CD4-positive, alpha-beta T cell (primary cell): Measurements from ENCODE around the gene ARHGAP27. TPM values are rescaled to one million over a fixed set of nuclear protein-coding genes. Genes with fewer than 3 reads are reported as not detected.
A peak's percentile ranks its signal among the peaks of the same experiment; 100 is the strongest.

Experiments
- ATAC-seq: fragments of 200-7000 bp; cut with Tn5 transposase; one replicate; pipeline ENCODE4 v1.10.0; 2022; ENCODE audit warnings: mild to moderate bottlenecking; ENCODE audit not compliant: poor library complexity
- CTCF ChIA-PET: fragments of 350-600 bp; sonication (Branson Sonifier 250); formaldehyde crosslinking; loops from one replicate; lab custom pipeline; 2021; ENCODE audit warnings: antibody characterized with exemption, inconsistent platforms; lab: Charles Lee
- POLR2A ChIA-PET: fragments of 350-600 bp; sonication (Branson Sonifier 250); formaldehyde crosslinking; loops from one replicate; lab custom pipeline; 2021; ENCODE audit warnings: antibody characterized with exemption, inconsistent platforms; lab: Charles Lee
- DNase-seq, 14 experiments: peaks; one replicate each; pipeline ENCODE4 v3.0.0-alpha.2; 2013 to 2020; ENCODE audit warnings: mixed read lengths in 2 of 14
- H3K27ac ChIP-seq, 2 donors: one replicate each; pipeline versions ENCODE4 v1.5.1 to v1.7.0; 2013; ENCODE audit warnings: low read length in 2 of 2, low read depth in 1 of 2, mild to moderate bottlenecking in 1 of 2
- H3K27me3 ChIP-seq, 2 experiments: 1 replicate in 1 of 2; 2 replicates in 1 of 2; pipeline versions ENCODE4 v1.6.1 to v1.7.0; 2013; ENCODE audit warnings: low read length in 2 of 2, control low read depth in 1 of 2, mild to moderate bottlenecking in 1 of 2, moderate library complexity in 1 of 2; ENCODE audit not compliant: insufficient read depth in 2 of 2, control insufficient read depth in 1 of 2
- H3K36me3 ChIP-seq: one replicate; pipeline ENCODE4 v1.6.1; 2013; ENCODE audit warnings: low read length, control low read depth; ENCODE audit not compliant: insufficient read depth
- H3K4me1 ChIP-seq: one replicate; pipeline ENCODE4 v1.6.1; 2013; ENCODE audit warnings: low read length, control low read depth; ENCODE audit not compliant: insufficient read depth
- H3K4me3 ChIP-seq: one replicate; pipeline ENCODE4 v1.5.1; 2013; ENCODE audit warnings: mild to moderate bottlenecking, low read length, moderate library complexity
- H3K9me3 ChIP-seq, 2 experiments: 1 replicate in 1 of 2; 2 replicates in 1 of 2; pipeline versions ENCODE4 v1.6.1 to v1.7.0; 2013; ENCODE audit warnings: low read length in 2 of 2, mild to moderate bottlenecking in 2 of 2, control low read depth in 1 of 2, moderate library complexity in 1 of 2; ENCODE audit not compliant: control insufficient read depth in 1 of 2, insufficient read depth in 1 of 2
- H3K27ac Mint-ChIP-seq: one replicate; pipeline ENCODE4 v1.8.0; 2020; ENCODE audit warnings: mixed read lengths
- H3K27me3 Mint-ChIP-seq: one replicate; pipeline ENCODE4 v1.8.0; 2021; ENCODE audit warnings: mixed read lengths
- H3K36me3 Mint-ChIP-seq: one replicate; pipeline ENCODE4 v1.8.0; 2021; ENCODE audit warnings: low read depth, mixed read lengths
- H3K4me1 Mint-ChIP-seq: one replicate; pipeline ENCODE4 v1.8.0; 2021; ENCODE audit warnings: low read depth, mixed read lengths
- H3K4me3 Mint-ChIP-seq: one replicate; pipeline ENCODE4 v1.8.0; 2020; ENCODE audit warnings: mild to moderate bottlenecking, mixed read lengths
- H3K9me3 Mint-ChIP-seq: one replicate; pipeline ENCODE4 v1.8.0; 2020; ENCODE audit warnings: mixed read lengths
- CTCF ChIP-seq: fragments of 200-600 bp; IDR thresholded peaks from one replicate; pipeline ENCODE4 v1.8.0; 2022; ENCODE audit warnings: antibody characterized with exemption, mild to moderate bottlenecking
- intact Hi-C, 2 experiments: fragments of 100-400 bp; cut with DNase I in 1 of 2; cut with micrococcal nuclease in 1 of 2; formaldehyde crosslinking; loops; one replicate each; pipeline versions ENCODE4 v1.15.1 to v1.9.0; 2023 to 2025; cut with DNase I, micrococcal nuclease
- total RNA-seq, 174 experiments: library from RNA in 2 of 174; stranded (reverse) in 2 of 174; gene quantifications; one replicate each; pipeline ENCODE4 v1.2.3 and lab custom pipeline; 2021 to 2026

ARHGAP27 gene
- total RNA-seq, 2 experiments from 2014 or later, result 33.3 to 35.2 TPM

GRCh38 chr17:45395569-45396415, 36.9 kb downstream of the ARHGAP27 start:
- ATAC-seq (no peak), DNase-seq (no peak)
- Histone ChIP-seq H3K36me3 (peaks cover 66% of the 10 kb centered on the region), H3K9me3 (no peaks in the 10 kb centered on the region), H3K4me1 (peaks cover 2% of the 10 kb centered on the region), H3K4me3 (no peak overlapping the region), H3K27ac (no peak overlapping the region), H3K27me3 (no peaks in the 10 kb centered on the region)
- H3K9me3 Mint-ChIP-seq, result no peaks in the 10 kb centered on the region
- H3K36me3 Mint-ChIP-seq, result peaks cover 56% of the 10 kb centered on the region
- POLR2A ChIA-PET, result no interaction called here
- H3K27me3 Mint-ChIP-seq, result no peaks in the 10 kb centered on the region
- H3K4me3 Mint-ChIP-seq, result no peak overlapping the region
- intact Hi-C loops, result loop anchor here (1.0 to 2.0 kb wide), 2 partner anchors 197 to 437 kb away; no protein-coding TSS in a partner anchor
- H3K4me1 Mint-ChIP-seq, result peaks cover 7% of the 10 kb centered on the region
- H3K27ac Mint-ChIP-seq, result no peak overlapping the region
- CTCF ChIA-PET, result interaction anchor here (0.6 kb wide), 1 partner anchor 17 kb away, joined by 5 read pairs; no protein-coding TSS in a partner anchor
- no peak for TF ChIP-seq CTCF

GRCh38 chr17:45394913-45395568, 37.6 kb downstream of the ARHGAP27 start:
- POLR2A ChIA-PET, result no interaction called here
- Histone ChIP-seq H3K9me3 (no peaks in the 10 kb centered on the region), H3K36me3 (peaks cover 59% of the 10 kb centered on the region), H3K27me3 (no peaks in the 10 kb centered on the region), H3K27ac (no peak overlapping the region), H3K4me3 (no peak overlapping the region), H3K4me1 (peaks cover 2% of the 10 kb centered on the region)
- DNase-seq (peak in 12 of 14 experiments; percentile 14 to 73 (median 34)), ATAC-seq (peak; percentile 65)
- intact Hi-C loops, result loop anchor here (1.0 to 2.0 kb wide), 2 partner anchors 197 to 438 kb away; no protein-coding TSS in a partner anchor
- no peaks in the 10 kb centered on the region for H3K9me3 Mint-ChIP-seq
- H3K27me3 Mint-ChIP-seq, result no peaks in the 10 kb centered on the region
- peaks cover 7% of the 10 kb centered on the region for H3K4me1 Mint-ChIP-seq
- H3K4me3 Mint-ChIP-seq, result no peak overlapping the region
- CTCF ChIA-PET, result interaction anchor here (0.6 to 1.0 kb wide), 3 partner anchors 9 to 75 kb away, joined by 3 to 5 read pairs (median 3); no protein-coding TSS in a partner anchor
- peak; percentile 71 for TF ChIP-seq CTCF
- H3K36me3 Mint-ChIP-seq, result peaks cover 48% of the 10 kb centered on the region
- H3K27ac Mint-ChIP-seq, result no peak overlapping the region

GRCh38 chr17:45394564-45394912, 38.1 kb downstream of the ARHGAP27 start:
- no peak for TF ChIP-seq CTCF
- Histone ChIP-seq H3K4me3 (no peak overlapping the region), H3K4me1 (peaks cover 2% of the 10 kb centered on the region), H3K36me3 (peaks cover 54% of the 10 kb centered on the region), H3K27me3 (no peaks in the 10 kb centered on the region), H3K9me3 (no peaks in the 10 kb centered on the region), H3K27ac (no peak overlapping the region)
- H3K4me1 Mint-ChIP-seq, result peaks cover 7% of the 10 kb centered on the region
- no peak overlapping the region for H3K27ac Mint-ChIP-seq
- ChIA-PET POLR2A (no interaction called here), CTCF (interaction anchor here (0.6 to 1.0 kb wide), 2 partner anchors 9 to 74 kb away, joined by 3 read pairs; no protein-coding TSS in a partner anchor)
- no peak for DNase-seq
- H3K9me3 Mint-ChIP-seq, result no peaks in the 10 kb centered on the region
- intact Hi-C loops, result loop anchor here in 1 of 2 experiments (2.0 kb wide), 1 partner anchor 438 kb away; no protein-coding TSS in a partner anchor
- ATAC-seq, result no peak
- no peaks in the 10 kb centered on the region for H3K27me3 Mint-ChIP-seq
- H3K36me3 Mint-ChIP-seq, result peaks cover 43% of the 10 kb centered on the region
- H3K4me3 Mint-ChIP-seq, result no peak overlapping the region
